ENCODE data around the gene CRTAP. TPM values are rescaled to one million over a fixed set of nuclear protein-coding genes. Genes with fewer than 3 reads are reported as not detected.

Gene CRTAP
- total RNA-seq, 1 experiment from 2014 or later = 104 TPM

GRCh38 chr3:33117461-33117860, 3.6 kb downstream of the CRTAP start:
- no peak overlapping the region for H2AFZ ChIP-seq (ENCODE audit: low read depth, low read length, poor library complexity, severe bottlenecking)
- H3K27ac ChIP-seq (ENCODE audit: low read depth, low read length) = no peak overlapping the region
- no peak overlapping the region for H3K4me3 ChIP-seq (replicated peaks in 1 of 2; ENCODE audit: low read depth in 1 of 2, low read length in 2 of 2)
- no peak overlapping the region for H3K4me2 ChIP-seq (ENCODE audit: low read length)
- ATAC-seq (no peak), DNase-seq (ENCODE audit: low read depth, low spot score) (no peak)
- intact Hi-C loops (cut with micrococcal nuclease) = no loop called here
- H3K9ac ChIP-seq (ENCODE audit: low read length) = no peak overlapping the region
- H3K4me1 ChIP-seq (ENCODE audit: control insufficient read depth in 1 of 2, insufficient read depth in 2 of 2, low read length in 2 of 2) = peaks cover 17 to 24% of the 10 kb centered on the region in 2 experiments
- BruUV-seq (replicated peaks) = no TSS peak
- H3K9me2 ChIP-seq (ENCODE audit: insufficient read depth) = no peaks in the 10 kb centered on the region
- H3K9me3 ChIP-seq (ENCODE audit: control insufficient read depth in 1 of 2, insufficient read depth in 1 of 2, low read depth in 1 of 2, low read length in 2 of 2) = no peaks in the 10 kb centered on the region
- RAD21 ChIA-PET (ENCODE audit: low non-redundant PET in 1 of 2, low total read pairs in 2 of 2, uncharacterized antibody in 2 of 2, unreplicated experiment in 2 of 2) = no interaction called here
- no peak for TF ChIP-seq RAD21 (IDR thresholded peaks at IDR 0.05; ENCODE audit: low read depth)
- peaks cover 5% of the 10 kb centered on the region; the same call in 1 of the 2 replicates for H3K79me2 ChIP-seq (ENCODE audit: insufficient read depth, low read length)
- peaks cover 0 to 3% of the 10 kb centered on the region in 2 experiments; a peak in 2 of 4 replicates for H3K36me3 ChIP-seq (ENCODE audit: control insufficient read depth in 1 of 2, insufficient read depth in 2 of 2, low read length in 2 of 2)
- H3K27me3 ChIP-seq (ENCODE audit: insufficient read depth, low read length) = no peaks in the 10 kb centered on the region
- no peaks in the 10 kb centered on the region for H4K20me1 ChIP-seq (ENCODE audit: insufficient read depth)
- CTCF ChIA-PET = no interaction called here
- POLR2A ChIA-PET = no interaction called here

- H3K27me3 ChIP-seq (ENCODE audit: insufficient read depth, low read length) = no peaks in the 10 kb centered on the region
- peaks cover 7 to 16% of the 10 kb centered on the region in 2 experiments; a peak in 3 of 4 replicates for H3K36me3 ChIP-seq (ENCODE audit: control insufficient read depth in 1 of 2, insufficient read depth in 2 of 2, low read length in 2 of 2)
- no peak overlapping the region for H3K9ac ChIP-seq (ENCODE audit: low read length)
- no peak overlapping the region for H3K27ac ChIP-seq (ENCODE audit: low read depth, low read length)
- no peaks in the 10 kb centered on the region for H3K9me2 ChIP-seq (ENCODE audit: insufficient read depth)
- no TSS peak for BruUV-seq (replicated peaks)
- peaks cover 2% of the 10 kb centered on the region; the same call in 1 of the 2 replicates for H3K79me2 ChIP-seq (ENCODE audit: insufficient read depth, low read length)
- no peaks in the 10 kb centered on the region for H4K20me1 ChIP-seq (ENCODE audit: insufficient read depth)
- TF ChIP-seq ZFX (IDR thresholded peaks at IDR 0.05) (no peak), CEBPB (IDR thresholded peaks at IDR 0.05; ENCODE audit: low read depth) (no peak), RAD21 (IDR thresholded peaks at IDR 0.05; ENCODE audit: low read depth) (no peak), TCF7L2 (IDR thresholded peaks at IDR 0.05; ENCODE audit: borderline replicate concordance, extremely low read depth, insufficient read depth, insufficient read length) (no peak), ZBTB33 (IDR thresholded peaks at IDR 0.05; ENCODE audit: extremely low read depth, insufficient replicate concordance, low read length) (no peak), CBX3 (IDR thresholded peaks at IDR 0.05; ENCODE audit: low read depth) (no peak), YY1 (IDR thresholded peaks at IDR 0.05; ENCODE audit: extremely low read depth, insufficient replicate concordance, low read depth, low read length) (no peak), EZH2 (IDR thresholded peaks at IDR 0.05) (no peak), SP1 (IDR thresholded peaks at IDR 0.05; ENCODE audit: low read depth) (no peak), SIN3A (IDR thresholded peaks at IDR 0.05; ENCODE audit: low read depth) (no peak), POLR2AphosphoS5 (IDR thresholded peaks at IDR 0.05; ENCODE audit: low read depth, low read length) (no peak), ZNF274 (IDR thresholded peaks at IDR 0.05; ENCODE audit: low read depth, low read length) (no peak), EGR1 (IDR thresholded peaks at IDR 0.05; ENCODE audit: low read depth) (no peak), SRF (IDR thresholded peaks at IDR 0.05; ENCODE audit: low read depth) (no peak), CTCF (IDR thresholded peaks at IDR 0.05 in 2 of 3, conservative IDR thresholded peaks at IDR 0.05 in 1 of 3; ENCODE audit: borderline replicate concordance in 1 of 3, insufficient read depth in 1 of 3, low read depth in 2 of 3, low read length in 2 of 3) (no peak), FOSL1 (IDR thresholded peaks at IDR 0.05; ENCODE audit: low read depth) (no peak)
- no peaks in the 10 kb centered on the region for H3K9me3 ChIP-seq (ENCODE audit: control insufficient read depth in 1 of 2, insufficient read depth in 1 of 2, low read depth in 1 of 2, low read length in 2 of 2)
- DNase-seq (ENCODE audit: low read depth, low spot score) (no peak), ATAC-seq (no peak)
- CTCF ChIA-PET = no interaction called here
- POLR2A ChIA-PET = no interaction called here
- peaks cover 8% of the 10 kb centered on the region in 2 experiments; a peak in 3 of 4 replicates for H3K4me1 ChIP-seq (ENCODE audit: control insufficient read depth in 1 of 2, insufficient read depth in 2 of 2, low read length in 2 of 2)
- H3K4me2 ChIP-seq (ENCODE audit: low read length) = no peak overlapping the region
- no peak overlapping the region for H2AFZ ChIP-seq (ENCODE audit: low read depth, low read length, poor library complexity, severe bottlenecking)
- intact Hi-C loops (cut with micrococcal nuclease) = no loop called here
- H3K4me3 ChIP-seq (replicated peaks in 1 of 2; ENCODE audit: low read depth in 1 of 2, low read length in 2 of 2) = no peak overlapping the region
- RAD21 ChIA-PET (ENCODE audit: low non-redundant PET in 1 of 2, low total read pairs in 2 of 2, uncharacterized antibody in 2 of 2, unreplicated experiment in 2 of 2) = no interaction called here
Measured at GRCh38 chr3:33119891-33120290, 6.1 kb downstream of the CRTAP start.
